HL-60 (cell line): ENCODE results near the gene OSBPL10.

Experiments
- GABPA ChIP-seq: IDR thresholded peaks from 2 replicates; pipeline ENCODE4 v1.6.1; 2012; ENCODE audit warnings: low read depth
- POLR2AphosphoS5 ChIP-seq: IDR thresholded peaks from 2 replicates; pipeline ENCODE4 v1.6.1; 2012; ENCODE audit warnings: low read depth
- SPI1 ChIP-seq: IDR thresholded peaks from 2 replicates; pipeline ENCODE4 v1.6.1; 2012; ENCODE audit warnings: low read depth, mild to moderate bottlenecking, borderline replicate concordance
- TF ChIP-seq, protein P1 (sequence below): IDR thresholded peaks from one replicate; pipeline ENCODE4 v1.5.1; 2011; ENCODE audit warnings: low read length, control low read depth, inconsistent platforms; ENCODE audit not compliant: insufficient read depth
- TF ChIP-seq, protein P2 (sequence below): IDR thresholded peaks from 2 replicates; pipeline ENCODE4 v1.6.1; 2012; ENCODE audit warnings: low read depth; ENCODE audit not compliant: insufficient replicate concordance

DNA sequence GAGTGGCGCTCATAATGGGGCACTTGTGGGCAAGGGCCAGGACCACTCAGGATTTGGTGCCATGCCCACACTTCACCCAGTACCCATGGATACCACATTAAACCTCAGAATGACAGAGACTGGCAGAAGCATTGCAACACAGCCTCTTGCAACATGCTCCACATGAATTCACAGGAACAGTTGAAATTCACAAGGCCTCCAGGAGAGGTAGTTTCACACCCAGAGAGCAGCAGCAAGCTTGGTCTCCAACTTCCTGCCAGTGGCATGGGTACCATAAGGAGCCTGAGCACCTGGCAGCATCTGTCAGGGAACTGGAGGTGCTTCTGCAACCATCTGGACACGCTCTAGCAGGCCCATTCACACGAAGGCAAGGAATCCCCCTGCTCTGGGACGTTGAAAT is 101.0 kb downstream of the OSBPL10 start:
- TF ChIP-seq, protein P1, sequence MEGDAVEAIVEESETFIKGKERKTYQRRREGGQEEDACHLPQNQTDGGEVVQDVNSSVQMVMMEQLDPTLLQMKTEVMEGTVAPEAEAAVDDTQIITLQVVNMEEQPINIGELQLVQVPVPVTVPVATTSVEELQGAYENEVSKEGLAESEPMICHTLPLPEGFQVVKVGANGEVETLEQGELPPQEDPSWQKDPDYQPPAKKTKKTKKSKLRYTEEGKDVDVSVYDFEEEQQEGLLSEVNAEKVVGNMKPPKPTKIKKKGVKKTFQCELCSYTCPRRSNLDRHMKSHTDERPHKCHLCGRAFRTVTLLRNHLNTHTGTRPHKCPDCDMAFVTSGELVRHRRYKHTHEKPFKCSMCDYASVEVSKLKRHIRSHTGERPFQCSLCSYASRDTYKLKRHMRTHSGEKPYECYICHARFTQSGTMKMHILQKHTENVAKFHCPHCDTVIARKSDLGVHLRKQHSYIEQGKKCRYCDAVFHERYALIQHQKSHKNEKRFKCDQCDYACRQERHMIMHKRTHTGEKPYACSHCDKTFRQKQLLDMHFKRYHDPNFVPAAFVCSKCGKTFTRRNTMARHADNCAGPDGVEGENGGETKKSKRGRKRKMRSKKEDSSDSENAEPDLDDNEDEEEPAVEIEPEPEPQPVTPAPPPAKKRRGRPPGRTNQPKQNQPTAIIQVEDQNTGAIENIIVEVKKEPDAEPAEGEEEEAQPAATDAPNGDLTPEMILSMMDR, result no peak
- TF ChIP-seq POLR2AphosphoS5 (no peak), SPI1 (no peak), GABPA (no peak)
- TF ChIP-seq, protein P2, sequence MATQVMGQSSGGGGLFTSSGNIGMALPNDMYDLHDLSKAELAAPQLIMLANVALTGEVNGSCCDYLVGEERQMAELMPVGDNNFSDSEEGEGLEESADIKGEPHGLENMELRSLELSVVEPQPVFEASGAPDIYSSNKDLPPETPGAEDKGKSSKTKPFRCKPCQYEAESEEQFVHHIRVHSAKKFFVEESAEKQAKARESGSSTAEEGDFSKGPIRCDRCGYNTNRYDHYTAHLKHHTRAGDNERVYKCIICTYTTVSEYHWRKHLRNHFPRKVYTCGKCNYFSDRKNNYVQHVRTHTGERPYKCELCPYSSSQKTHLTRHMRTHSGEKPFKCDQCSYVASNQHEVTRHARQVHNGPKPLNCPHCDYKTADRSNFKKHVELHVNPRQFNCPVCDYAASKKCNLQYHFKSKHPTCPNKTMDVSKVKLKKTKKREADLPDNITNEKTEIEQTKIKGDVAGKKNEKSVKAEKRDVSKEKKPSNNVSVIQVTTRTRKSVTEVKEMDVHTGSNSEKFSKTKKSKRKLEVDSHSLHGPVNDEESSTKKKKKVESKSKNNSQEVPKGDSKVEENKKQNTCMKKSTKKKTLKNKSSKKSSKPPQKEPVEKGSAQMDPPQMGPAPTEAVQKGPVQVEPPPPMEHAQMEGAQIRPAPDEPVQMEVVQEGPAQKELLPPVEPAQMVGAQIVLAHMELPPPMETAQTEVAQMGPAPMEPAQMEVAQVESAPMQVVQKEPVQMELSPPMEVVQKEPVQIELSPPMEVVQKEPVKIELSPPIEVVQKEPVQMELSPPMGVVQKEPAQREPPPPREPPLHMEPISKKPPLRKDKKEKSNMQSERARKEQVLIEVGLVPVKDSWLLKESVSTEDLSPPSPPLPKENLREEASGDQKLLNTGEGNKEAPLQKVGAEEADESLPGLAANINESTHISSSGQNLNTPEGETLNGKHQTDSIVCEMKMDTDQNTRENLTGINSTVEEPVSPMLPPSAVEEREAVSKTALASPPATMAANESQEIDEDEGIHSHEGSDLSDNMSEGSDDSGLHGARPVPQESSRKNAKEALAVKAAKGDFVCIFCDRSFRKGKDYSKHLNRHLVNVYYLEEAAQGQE, result no peak
